HepG2 (cell line): ENCODE data around the gene PRSS36. TPM values are rescaled to one million over a fixed set of nuclear protein-coding genes. Genes with fewer than 3 reads are reported as not detected.
A peak's percentile ranks its signal among the peaks of the same experiment; 100 is the strongest.

Source experiments
- DR1 ChIP-seq: sonication (generic); formaldehyde crosslinking; IDR thresholded peaks from 2 replicates; pipeline ENCODE4 v1.8.0; 2021; ENCODE audit warnings: mild to moderate bottlenecking, missing genetic modification reagents, inconsistent platforms
- FOXC1 ChIP-seq: sonication (generic); formaldehyde crosslinking; IDR thresholded peaks from 2 replicates; pipeline ENCODE4 v1.8.0; 2022; ENCODE audit warnings: mild to moderate bottlenecking, missing genetic modification reagents, borderline replicate concordance
- HES4 ChIP-seq: sonication (generic); formaldehyde crosslinking; IDR thresholded peaks from 2 replicates; pipeline ENCODE4 v1.9.0; 2021; ENCODE audit warnings: mild to moderate bottlenecking, missing genetic modification reagents, borderline replicate concordance
- HNRNPLL ChIP-seq: fragments of 200-400 bp; formaldehyde crosslinking; IDR thresholded peaks from 2 replicates; pipeline ENCODE4 v1.6.1; 2017; ENCODE audit warnings: mild to moderate bottlenecking, low read depth, low read length; ENCODE audit not compliant: poor library complexity, severe bottlenecking
- MXI1 ChIP-seq: IDR thresholded peaks from 3 replicates; pipeline ENCODE4 v1.6.1; 2012; ENCODE audit warnings: low read depth, low read length, inconsistent platforms, borderline replicate concordance
- PAF1 ChIP-seq: IDR thresholded peaks from 2 replicates; pipeline ENCODE4 v1.6.1; 2016; ENCODE audit warnings: missing genetic modification reagents, missing compliant biosample characterization
- SAFB2 ChIP-seq: sonication (generic); formaldehyde crosslinking; IDR thresholded peaks from 2 replicates; pipeline ENCODE4 v1.5.1; 2020; ENCODE audit warnings: missing genetic modification reagents, low read depth, mild to moderate bottlenecking, borderline replicate concordance
- SOX5 ChIP-seq: IDR thresholded peaks from 2 replicates; pipeline ENCODE4 v1.6.1; 2016; ENCODE audit warnings: borderline replicate concordance
- YEATS2 ChIP-seq: sonication (generic); formaldehyde crosslinking; IDR thresholded peaks from 2 replicates; pipeline ENCODE4 v1.4.0; 2020; ENCODE audit warnings: missing genetic modification reagents, borderline replicate concordance
- ZFX ChIP-seq: sonication (generic); formaldehyde crosslinking; IDR thresholded peaks from 2 replicates; pipeline ENCODE4 v1.4.0; 2020; ENCODE audit warnings: mild to moderate bottlenecking, low read depth, missing genetic modification reagents, moderate library complexity
- ZNF720 ChIP-seq: sonication (generic); formaldehyde crosslinking; IDR thresholded peaks from 2 replicates; pipeline ENCODE4 v1.4.0; 2020; ENCODE audit warnings: missing genetic modification reagents
- ZNF747 ChIP-seq: sonication (generic); formaldehyde crosslinking; IDR thresholded peaks from 2 replicates; pipeline ENCODE4 v1.8.1; 2023; ENCODE audit warnings: missing genetic modification reagents, mild to moderate bottlenecking, borderline replicate concordance
- polyA plus RNA-seq, 8 experiments: library from polyadenylated mRNA; depleted of rRNA in 3 of 8; stranded (reverse) in 7 of 8; unstranded in 1 of 8; fragments of >200 nt; fragmentation: Illumina TruSeq in 4 of 8; extraction: Trizol in 4 of 8; gene quantifications; 2 replicates each; pipeline versions ENCODE4 v1.2.1 to v1.2.3, GENCODE V29; 2011 to 2016; ENCODE audit warnings: low read depth in 4 of 8, missing spikeins in 1 of 8, mixed read lengths in 1 of 8; ENCODE audit not compliant: insufficient read depth in 1 of 8
- total RNA-seq, 5 experiments: library from RNA; depleted of rRNA; stranded (reverse); fragments of >200 nt; fragmentation: Illumina TruSeq; extraction: Trizol; gene quantifications; 2 replicates each; pipeline ENCODE4 v1.2.3, GENCODE V29; 2016; ENCODE audit warnings: low read depth in 1 of 5
- TF ChIP-seq, protein P1 (sequence below): sonication (generic); formaldehyde crosslinking; IDR thresholded peaks from 2 replicates; pipeline ENCODE4 v1.4.0; 2020; ENCODE audit warnings: missing genetic modification reagents, borderline replicate concordance
- TF ChIP-seq, protein P2 (sequence below): sonication (generic); formaldehyde crosslinking; conservative IDR thresholded peaks from 2 replicates; pipeline ENCODE4 v1.4.0; 2020; ENCODE audit warnings: mild to moderate bottlenecking, missing genetic modification reagents, moderate library complexity
- TF ChIP-seq, protein P3 (sequence below), 2 experiments: sonication (generic) in 1 of 2; formaldehyde crosslinking in 1 of 2; IDR thresholded peaks; 2 replicates each; pipeline versions ENCODE4 v1.5.1 to v1.6.1; 2011 to 2020; ENCODE audit warnings: borderline replicate concordance in 1 of 2, low read depth in 1 of 2, low read length in 1 of 2, mild to moderate bottlenecking in 1 of 2, missing genetic modification reagents in 1 of 2, moderate library complexity in 1 of 2

Gene PRSS36
- total and polyA plus RNA-seq, 2 of the 13 experiments (the other 11 are each of a cell fraction or from before 2014, with no cell fraction given): 1.5 to 2.1 TPM

DNA sequence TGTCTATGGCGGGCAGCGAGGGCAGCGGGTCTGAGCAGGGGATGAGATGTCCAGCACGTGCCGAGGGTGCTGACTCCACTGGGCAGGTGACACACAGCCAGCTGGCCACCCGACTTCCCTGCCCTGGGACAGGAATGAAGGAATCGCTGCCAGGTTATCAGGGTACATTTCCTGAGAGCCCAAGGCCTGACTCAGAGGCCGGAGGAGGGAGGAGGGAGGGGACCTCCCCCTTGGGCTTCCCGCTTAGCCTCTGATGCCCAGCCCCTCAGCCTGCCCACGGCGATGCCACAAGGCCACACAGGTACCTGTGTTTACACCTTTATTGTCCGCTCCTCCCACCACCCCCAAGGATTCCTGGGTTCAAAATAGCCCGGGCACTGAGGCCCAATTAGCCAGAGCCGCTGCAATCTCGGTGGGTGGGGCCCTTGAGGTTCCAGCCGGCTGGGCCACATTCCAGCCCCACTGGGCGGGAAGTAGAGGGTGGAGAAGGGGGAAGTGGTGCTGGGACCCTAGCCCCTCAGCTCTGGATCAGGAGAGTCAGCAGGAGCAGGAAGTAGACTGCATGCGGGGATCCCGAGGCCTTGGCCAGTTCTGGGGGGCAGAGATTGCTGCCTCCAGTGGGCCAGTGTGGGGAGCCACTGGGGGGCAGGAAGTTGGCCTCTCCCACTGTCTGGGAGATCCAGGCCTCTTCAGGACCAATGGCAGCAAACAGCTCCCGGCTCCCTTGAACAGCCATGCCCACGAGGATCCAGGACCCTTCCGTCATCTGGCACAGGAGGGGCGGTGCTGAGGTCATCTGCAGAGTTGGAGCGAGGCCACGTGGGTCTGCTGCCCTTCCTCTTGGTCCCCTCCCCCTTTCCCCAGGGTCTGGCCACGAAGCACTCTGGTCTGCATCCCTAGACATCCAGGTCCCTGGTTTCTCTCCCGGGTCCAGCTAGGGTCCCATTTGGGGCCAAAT lies 11.0 kb downstream of the PRSS36 start (continued):
- TF ChIP-seq, protein P1, sequence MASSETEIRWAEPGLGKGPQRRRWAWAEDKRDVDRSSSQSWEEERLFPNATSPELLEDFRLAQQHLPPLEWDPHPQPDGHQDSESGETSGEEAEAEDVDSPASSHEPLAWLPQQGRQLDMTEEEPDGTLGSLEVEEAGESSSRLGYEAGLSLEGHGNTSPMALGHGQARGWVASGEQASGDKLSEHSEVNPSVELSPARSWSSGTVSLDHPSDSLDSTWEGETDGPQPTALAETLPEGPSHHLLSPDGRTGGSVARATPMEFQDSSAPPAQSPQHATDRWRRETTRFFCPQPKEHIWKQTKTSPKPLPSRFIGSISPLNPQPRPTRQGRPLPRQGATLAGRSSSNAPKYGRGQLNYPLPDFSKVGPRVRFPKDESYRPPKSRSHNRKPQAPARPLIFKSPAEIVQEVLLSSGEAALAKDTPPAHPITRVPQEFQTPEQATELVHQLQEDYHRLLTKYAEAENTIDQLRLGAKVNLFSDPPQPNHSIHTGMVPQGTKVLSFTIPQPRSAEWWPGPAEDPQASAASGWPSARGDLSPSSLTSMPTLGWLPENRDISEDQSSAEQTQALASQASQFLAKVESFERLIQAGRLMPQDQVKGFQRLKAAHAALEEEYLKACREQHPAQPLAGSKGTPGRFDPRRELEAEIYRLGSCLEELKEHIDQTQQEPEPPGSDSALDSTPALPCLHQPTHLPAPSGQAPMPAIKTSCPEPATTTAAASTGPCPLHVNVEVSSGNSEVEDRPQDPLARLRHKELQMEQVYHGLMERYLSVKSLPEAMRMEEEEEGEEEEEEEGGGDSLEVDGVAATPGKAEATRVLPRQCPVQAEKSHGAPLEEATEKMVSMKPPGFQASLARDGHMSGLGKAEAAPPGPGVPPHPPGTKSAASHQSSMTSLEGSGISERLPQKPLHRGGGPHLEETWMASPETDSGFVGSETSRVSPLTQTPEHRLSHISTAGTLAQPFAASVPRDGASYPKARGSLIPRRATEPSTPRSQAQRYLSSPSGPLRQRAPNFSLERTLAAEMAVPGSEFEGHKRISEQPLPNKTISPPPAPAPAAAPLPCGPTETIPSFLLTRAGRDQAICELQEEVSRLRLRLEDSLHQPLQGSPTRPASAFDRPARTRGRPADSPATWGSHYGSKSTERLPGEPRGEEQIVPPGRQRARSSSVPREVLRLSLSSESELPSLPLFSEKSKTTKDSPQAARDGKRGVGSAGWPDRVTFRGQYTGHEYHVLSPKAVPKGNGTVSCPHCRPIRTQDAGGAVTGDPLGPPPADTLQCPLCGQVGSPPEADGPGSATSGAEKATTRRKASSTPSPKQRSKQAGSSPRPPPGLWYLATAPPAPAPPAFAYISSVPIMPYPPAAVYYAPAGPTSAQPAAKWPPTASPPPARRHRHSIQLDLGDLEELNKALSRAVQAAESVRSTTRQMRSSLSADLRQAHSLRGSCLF (CRISPR knock-in tag): no peak
- TF ChIP-seq ZNF747 (CRISPR knock-in tag) (peak; percentile 45; the same call in 1 of the 2 replicates), SOX5 (CRISPR knock-in tag) (no peak), FOXC1 (no peak), YEATS2 (CRISPR knock-in tag) (peak; percentile 65; the same call in 1 of the 2 replicates), ZFX (CRISPR knock-in tag) (peak; percentile 70; the same call in 1 of the 2 replicates), SAFB2 (CRISPR knock-in tag) (no peak; the same call in 1 of the 2 replicates), PAF1 (CRISPR knock-in tag) (no peak), HES4 (CRISPR knock-in tag) (peak; percentile 49; the same call in 1 of the 2 replicates), DR1 (CRISPR knock-in tag) (no peak; the same call in 1 of the 2 replicates), ZNF720 (no peak), MXI1 (peak; percentile 89; the same call in 1 of the 3 replicates), HNRNPLL (peak; percentile 25)
- TF ChIP-seq, protein P2, sequence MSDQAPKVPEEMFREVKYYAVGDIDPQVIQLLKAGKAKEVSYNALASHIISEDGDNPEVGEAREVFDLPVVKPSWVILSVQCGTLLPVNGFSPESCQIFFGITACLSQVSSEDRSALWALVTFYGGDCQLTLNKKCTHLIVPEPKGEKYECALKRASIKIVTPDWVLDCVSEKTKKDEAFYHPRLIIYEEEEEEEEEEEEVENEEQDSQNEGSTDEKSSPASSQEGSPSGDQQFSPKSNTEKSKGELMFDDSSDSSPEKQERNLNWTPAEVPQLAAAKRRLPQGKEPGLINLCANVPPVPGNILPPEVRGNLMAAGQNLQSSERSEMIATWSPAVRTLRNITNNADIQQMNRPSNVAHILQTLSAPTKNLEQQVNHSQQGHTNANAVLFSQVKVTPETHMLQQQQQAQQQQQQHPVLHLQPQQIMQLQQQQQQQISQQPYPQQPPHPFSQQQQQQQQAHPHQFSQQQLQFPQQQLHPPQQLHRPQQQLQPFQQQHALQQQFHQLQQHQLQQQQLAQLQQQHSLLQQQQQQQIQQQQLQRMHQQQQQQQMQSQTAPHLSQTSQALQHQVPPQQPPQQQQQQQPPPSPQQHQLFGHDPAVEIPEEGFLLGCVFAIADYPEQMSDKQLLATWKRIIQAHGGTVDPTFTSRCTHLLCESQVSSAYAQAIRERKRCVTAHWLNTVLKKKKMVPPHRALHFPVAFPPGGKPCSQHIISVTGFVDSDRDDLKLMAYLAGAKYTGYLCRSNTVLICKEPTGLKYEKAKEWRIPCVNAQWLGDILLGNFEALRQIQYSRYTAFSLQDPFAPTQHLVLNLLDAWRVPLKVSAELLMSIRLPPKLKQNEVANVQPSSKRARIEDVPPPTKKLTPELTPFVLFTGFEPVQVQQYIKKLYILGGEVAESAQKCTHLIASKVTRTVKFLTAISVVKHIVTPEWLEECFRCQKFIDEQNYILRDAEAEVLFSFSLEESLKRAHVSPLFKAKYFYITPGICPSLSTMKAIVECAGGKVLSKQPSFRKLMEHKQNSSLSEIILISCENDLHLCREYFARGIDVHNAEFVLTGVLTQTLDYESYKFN: 0 out of 2 replicates have a peak, but pooled peaks have one; percentile 18
- TF ChIP-seq, protein P3, sequence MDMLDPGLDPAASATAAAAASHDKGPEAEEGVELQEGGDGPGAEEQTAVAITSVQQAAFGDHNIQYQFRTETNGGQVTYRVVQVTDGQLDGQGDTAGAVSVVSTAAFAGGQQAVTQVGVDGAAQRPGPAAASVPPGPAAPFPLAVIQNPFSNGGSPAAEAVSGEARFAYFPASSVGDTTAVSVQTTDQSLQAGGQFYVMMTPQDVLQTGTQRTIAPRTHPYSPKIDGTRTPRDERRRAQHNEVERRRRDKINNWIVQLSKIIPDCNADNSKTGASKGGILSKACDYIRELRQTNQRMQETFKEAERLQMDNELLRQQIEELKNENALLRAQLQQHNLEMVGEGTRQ (IDR thresholded peaks at IDR 0.05; ENCODE audit: low read depth, low read length): peak; percentile 42
- TF ChIP-seq, protein P3 (CRISPR knock-in tag; IDR thresholded peaks at IDR 0.05; ENCODE audit: borderline replicate concordance): peak; percentile 72; the same call in 1 of the 2 replicates
